ENCODE data around the gene DHX35.

DNA sequence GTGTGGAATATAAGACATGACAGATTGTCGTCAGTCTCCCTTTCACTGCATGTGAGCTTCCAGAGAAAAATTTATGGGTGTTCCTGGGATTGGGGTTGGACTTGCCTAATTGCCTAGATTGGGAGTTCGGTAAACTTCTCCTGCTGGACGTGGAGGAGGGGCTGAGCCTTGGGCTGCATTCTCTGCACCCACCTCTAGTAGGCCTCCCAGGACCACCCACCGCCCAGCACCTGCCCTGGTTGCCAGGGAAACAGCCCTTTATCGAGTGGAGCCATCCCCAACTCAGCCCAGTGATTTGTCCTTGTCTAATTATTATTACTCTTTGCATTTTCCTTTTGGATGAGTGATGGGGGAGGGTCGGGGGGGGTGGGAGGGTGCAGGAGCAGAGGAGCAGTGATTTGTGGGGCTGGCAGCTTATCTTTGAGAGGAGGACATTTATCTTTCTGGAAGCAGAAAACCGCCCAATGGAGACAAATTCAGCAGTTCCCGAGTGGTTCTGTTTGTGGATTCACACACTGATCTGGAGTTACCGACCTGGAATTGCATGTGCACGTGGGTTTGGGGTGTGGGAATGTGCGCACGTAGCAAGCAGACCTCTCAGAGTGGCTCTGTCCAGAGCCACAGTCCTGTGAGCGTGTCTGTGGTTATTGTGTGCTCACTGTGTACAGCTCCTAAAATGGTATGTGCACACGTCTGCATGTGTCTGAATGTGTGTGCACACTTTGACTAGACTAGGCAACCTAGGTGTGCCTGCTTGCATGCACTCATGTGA is 104.5 kb downstream of the DHX35 start:
- no peak for TF ChIP-seq POLR2A (IDR thresholded peaks at IDR 0.05)
- TF ChIP-seq, protein P1, sequence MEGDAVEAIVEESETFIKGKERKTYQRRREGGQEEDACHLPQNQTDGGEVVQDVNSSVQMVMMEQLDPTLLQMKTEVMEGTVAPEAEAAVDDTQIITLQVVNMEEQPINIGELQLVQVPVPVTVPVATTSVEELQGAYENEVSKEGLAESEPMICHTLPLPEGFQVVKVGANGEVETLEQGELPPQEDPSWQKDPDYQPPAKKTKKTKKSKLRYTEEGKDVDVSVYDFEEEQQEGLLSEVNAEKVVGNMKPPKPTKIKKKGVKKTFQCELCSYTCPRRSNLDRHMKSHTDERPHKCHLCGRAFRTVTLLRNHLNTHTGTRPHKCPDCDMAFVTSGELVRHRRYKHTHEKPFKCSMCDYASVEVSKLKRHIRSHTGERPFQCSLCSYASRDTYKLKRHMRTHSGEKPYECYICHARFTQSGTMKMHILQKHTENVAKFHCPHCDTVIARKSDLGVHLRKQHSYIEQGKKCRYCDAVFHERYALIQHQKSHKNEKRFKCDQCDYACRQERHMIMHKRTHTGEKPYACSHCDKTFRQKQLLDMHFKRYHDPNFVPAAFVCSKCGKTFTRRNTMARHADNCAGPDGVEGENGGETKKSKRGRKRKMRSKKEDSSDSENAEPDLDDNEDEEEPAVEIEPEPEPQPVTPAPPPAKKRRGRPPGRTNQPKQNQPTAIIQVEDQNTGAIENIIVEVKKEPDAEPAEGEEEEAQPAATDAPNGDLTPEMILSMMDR (IDR thresholded peaks at IDR 0.05): no peak

All from ovary (tissue), 3 donors.